Umbilical cord (tissue), 2 donors: ENCODE data around the gene DDAH1. TPM values are rescaled to one million over a fixed set of nuclear protein-coding genes. Genes with fewer than 3 reads are reported as not detected.
A peak's percentile ranks its signal among the peaks of the same experiment; 100 is the strongest.
"Not testable (repeated sequence)": the region's sequence is repeated elsewhere in the genome, so short reads cannot be mapped to it uniquely, and the experiment has no call there.

ENCODE experiments used
- DNase-seq: peaks from one replicate; pipeline ENCODE4 v3.0.0-alpha.2; 2015; ENCODE audit warnings: low spot score
- total RNA-seq: library from RNA; depleted of rRNA; stranded (reverse); fragments of >200 nt; gene quantifications from one replicate; pipeline ENCODE4 v1.2.3, GENCODE V29; 2014; ENCODE audit warnings: low replicate concordance; ENCODE audit not compliant: insufficient read depth

DDAH1 gene
- total RNA-seq, 1 donor from 2014 or later = 57.3 TPM

DNA sequence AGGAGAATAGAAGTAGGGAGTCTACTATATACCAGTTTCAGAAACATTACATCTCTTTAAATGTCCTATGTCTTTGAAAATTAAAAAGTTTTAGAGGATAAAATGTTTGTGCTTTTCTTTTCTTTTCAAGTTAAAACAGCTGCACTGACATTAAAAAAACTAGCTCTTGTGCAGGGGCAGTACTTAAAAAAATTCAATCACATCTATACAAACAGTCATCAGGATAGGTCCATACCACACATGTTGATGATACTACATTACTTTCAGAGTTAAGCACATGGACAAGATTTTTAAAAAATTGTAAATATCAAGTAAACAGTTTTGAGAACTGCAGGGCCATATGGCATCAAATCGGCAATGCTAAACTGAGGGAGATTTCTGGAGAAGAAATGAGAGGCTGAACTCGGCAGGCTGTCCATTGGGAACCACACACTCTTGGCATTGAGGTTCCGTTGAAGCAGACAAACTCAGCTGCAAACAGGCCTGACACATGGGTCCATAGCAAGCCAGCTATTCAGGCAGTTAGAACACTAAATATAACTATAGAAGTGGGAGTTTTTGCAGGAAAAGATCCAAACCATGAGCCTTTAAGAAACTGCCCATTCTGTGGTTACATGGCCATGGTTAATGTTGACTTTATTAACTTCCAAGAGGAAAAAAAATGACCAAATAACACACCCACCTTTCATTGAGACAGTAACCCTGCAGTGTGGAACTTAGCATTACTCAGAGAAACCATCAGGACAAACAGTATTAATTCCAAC lies 104.0 kb downstream of the DDAH1 start:
- no peak for DNase-seq

DNA sequence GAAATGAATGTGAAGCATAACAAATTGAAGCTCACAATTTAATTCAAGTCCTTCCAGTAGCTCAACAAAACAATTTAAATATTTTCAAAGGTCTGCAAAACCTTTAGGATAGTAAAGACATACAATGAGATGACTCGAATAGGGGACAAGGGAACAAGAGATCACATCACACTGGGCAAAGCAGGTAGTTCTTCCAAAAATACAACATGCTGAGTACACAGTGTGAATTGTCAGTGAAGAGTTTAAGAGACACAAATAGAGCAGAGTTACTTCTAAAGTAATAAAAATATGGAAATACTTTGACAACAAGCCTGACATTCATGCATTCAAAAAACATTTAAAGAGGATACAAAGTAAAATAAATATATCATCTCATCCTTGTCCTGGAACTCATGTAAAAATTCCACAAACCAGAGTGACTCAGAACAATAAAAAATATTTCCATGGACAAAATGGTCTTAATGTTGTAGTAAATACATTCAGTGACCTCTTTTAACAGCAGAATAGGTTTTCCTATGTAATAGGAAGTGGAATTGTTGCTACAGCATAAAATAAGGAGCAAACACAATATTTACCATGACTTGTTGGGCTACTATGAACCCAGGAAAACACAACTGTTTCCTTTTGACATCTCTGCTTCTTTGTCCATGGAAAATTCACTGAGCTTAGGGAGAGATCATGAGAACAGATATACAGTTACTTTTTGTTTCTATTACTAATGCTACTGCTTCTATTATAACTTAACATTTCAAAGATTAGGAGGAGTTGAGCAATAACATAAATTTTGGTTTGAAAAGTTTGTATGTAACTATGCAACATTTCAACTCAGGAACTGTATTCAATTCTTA lies 104.9 kb downstream of the DDAH1 start:
- peak; percentile 52 for DNase-seq

DNA sequence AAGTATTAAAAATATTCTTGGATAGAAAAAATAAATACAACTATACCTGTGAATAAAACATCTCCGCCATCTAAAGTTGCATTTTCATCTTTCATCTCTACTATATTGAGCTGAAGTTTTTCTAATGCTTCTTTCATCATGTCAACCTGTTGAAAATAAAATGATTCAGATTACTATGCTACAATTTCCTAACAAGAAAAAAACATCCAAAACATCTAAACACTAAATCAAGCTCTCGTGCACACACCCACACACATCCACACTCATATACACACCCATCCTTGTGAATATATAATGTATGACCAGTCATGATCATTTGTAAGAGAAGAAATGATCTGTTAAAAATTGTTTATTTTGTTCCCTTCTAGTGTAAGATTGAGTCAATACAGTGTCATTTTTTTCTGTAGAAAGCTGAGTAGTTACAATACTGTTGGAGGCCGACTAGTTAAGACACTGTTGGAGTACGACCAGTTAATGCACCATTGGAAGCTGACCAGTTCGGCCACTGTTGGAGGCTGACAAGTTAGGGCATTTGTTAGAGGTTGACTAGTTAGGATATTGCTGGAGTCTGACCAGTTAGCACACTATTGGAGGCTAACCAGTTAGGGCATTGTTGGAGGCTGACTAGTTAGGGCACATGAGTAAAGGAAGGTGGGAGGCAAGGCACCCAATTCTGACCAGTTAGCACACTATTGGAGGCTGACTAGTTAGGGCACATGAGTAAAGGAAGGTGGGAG lies 106.1 kb downstream of the DDAH1 start:
- DNase-seq = no peak

DNA sequence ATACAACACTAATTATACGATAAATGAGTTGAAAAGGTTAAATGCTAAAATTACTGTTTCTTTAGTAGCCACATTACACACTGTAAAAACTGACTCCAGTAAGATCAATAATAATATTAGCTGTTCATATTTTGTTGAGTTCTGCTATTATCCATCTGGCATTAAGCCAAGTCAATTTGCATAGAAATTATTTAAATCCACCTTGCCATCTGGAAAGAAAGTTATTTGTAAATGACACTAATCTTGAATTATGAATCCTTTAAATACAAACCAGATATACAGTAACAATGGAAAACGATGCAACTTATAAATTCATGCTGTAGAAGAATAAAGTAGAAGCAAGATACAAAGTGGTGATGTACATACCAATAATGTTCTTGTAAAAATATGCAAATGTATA lies 107.1 kb downstream of the DDAH1 start:
- no peak for DNase-seq

DNA sequence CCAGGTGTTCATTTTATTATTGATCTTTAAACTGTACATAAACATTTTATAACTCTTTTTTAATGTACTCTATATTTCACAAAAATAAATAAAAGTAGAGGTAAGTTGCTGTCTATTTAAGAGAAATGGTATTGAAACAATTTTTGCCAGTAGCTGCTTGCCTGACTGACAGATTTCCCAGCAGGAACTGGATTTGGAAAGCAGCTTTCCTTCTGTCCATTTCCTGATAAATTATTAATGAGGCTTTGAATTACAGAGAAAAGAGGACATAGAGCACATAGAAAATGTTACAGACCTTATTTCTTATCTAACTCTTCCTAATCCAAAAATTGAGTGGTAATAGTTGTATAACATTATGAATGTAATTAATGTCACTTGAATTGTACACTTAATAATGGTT lies 108.8 kb downstream of the DDAH1 start:
- no peak for DNase-seq

DNA sequence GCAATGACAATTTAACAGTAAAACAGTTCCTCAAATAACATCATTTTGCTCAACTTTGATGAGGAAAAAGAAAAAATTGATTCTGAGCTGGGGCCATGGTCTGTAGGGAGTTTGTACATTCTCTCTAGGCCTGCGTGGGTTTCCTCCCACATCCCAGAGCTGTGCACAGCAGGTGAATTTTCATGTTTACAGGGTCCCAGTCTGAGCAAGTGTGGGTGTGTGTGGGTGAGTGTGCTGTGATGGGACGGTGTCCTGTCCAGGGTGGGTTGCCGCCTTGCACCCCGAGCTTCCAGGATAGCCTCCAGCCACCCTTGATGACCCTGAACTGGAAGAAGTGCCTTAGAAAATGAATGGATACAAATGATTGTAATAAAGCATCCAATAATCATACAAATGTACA lies 112.9 kb downstream of the DDAH1 start:
- DNase-seq = no peak

DNA sequence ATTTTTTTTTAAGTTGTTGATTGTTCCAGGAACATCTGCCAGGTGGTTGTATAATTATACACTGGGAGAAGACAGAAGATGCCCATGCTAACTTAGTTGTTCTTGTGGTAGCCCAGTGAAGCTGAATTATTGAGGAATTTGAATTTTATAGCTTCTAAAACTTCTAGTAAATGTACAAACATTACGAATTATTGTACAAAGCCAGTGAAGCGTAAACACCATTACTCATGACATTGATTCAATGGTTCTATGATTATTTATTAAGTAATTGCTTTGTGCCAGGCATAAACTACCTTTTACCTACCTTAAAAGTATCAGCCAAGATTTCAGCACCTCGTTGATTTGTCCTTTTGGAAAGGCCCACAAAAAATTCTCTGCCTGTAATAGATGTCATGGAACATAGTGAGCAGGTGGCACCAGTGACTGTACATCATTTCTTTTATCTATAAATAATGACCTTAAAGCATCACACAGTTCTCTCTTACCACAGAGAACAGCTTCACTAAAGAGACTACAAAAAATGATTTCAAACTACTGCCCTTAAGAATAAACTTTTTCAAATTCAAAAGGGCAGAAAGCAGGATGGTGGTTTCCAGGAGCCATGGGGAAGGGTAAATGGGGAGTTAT lies 113.6 kb downstream of the DDAH1 start:
- no peak for DNase-seq

DNA sequence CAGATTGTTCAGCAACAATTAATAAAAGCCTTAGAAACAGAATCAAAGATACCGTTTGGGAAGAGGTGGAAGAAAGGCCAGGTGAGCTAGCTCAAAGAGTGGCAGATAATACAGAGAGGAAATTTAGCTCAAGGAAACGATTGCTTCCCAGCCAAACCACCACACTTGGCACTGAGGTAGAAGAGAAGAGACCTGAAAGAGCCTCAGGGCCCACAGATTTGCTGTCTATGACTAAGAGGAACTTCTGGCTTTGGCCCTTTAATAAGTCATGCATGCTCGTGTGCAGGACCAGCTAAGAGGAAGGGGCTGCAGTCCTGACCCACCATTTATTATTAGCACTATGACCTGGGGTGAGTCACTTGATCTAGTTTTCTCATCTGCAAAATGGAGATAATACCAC lies 115.7 kb downstream of the DDAH1 start:
- no peak for DNase-seq

DNA sequence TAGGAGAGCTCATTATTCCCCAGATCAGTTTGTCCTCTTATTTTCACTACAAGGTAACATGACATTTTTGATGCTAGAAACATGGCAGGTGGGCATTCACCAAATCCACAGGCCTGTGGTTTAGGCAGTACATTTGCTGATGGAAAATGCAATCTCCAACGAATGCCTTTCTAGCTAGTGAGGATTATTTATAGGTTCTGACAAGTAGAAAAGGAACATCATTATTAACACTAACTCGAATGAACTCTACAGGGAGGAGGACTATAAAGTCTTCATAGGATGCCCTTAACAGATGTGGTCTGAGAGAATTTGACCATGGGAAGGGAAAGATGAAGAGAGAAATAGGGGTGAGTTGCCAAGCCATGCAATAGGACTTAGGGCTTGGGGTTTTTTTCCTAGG lies 117.1 kb downstream of the DDAH1 start:
- no peak for DNase-seq

DNA sequence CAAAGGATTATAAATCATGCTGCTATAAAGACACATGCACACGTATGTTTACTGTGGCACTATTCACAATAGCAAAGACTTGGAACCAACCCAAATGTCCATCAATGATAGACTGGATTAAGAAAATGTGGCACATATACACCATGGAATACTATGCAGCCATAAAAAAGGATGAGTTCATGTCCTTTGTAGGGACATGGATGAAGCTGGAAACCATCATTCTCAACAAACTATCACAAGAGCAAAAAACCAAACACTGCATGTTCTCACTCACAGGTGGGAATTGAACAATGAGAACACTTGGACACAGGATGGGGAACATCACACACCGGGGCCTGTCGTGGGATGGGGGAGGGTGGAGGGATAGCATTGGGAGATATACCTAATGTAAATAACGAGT lies 117.7 kb downstream of the DDAH1 start:
- DNase-seq = not testable (repeated sequence)

DNA sequence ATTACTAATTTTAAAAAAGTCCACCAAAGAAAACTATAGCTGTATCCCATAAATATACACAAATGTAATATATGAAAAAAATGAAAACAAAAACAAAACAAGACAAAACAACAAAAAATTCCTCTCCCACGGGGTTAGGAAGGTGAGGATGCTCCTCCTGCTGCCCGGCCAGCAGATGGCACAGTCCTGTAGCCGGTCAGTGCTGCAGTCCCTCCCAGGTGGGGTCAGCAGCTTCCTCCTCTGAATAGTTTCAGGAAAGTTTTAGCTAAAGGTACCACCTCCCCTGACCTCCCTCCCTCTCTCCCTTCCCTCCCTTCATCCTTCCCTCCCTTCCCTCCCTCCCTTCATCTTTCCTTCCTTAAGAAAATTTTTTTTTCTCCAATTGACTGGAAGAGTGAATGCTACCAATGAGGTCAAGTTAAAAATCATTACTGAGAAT lies 120.7 kb downstream of the DDAH1 start:
- DNase-seq = no peak

DNA sequence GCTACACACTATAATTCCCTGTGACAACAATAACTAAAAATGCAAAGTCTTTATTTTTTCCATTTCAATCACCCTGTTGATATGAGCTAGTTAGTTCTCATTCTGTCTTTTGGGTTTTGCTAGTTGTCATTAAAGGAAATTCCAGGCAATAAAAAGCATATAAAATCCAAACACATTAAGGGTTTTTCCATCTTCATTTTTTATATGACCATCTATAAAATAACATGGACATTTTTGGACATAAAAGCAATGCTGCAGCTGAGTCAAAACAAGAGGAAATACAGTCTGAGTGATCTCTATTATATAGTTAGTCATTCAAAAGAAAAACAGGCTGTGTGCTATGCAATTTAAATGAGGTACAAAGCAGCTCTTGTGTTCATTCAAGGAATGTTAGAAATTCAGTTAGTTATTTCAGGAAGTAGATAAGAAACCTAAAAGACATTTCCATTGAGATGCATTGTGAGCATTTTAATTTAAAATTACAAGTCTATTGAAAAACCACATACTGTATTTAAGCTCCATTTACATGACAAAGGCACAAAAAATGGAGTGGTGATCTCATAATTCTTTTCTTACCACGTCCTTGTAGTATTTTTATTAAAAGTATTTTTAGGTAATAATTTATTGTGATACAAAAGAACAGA lies 121.2 kb downstream of the DDAH1 start:
- peak; percentile 51 for DNase-seq

DNA sequence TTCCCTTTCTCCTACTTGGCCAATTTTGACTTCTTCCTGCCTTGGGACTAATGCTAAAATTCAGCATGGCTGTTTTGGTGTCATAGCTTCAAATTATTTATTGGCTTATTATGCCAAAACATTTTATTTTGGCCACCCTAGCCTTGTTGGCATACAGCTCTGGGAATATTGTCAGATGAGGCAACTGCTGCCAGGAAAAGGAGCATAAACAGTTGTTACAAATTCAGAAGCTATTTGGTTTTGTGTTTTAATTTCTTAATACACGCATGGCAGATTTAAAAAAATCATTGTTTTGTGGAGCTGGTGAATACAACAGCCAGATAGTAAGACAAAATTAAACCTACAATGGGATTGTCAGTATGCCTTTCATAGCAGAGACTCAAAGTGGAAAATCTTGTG lies 121.7 kb downstream of the DDAH1 start:
- no peak for DNase-seq

DNA sequence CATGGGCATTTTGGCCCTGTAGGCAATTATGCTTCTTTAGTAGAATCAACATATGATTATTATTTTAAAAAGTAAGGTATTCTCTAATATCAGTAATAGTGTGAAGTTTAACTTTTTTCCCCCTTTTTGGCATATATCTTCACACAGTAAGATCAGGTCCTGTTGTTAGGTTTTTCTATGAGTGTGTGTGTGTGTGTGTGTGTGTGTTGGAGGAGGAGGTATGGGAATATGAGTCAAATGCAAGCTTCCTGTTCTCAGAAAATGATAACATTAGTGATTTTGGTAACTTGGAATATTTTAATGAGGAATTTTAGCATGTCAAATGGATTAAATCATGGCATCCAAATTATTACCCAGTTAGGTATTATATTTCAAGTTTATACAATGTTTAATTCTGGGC lies 122.8 kb downstream of the DDAH1 start:
- DNase-seq = no peak

DNA sequence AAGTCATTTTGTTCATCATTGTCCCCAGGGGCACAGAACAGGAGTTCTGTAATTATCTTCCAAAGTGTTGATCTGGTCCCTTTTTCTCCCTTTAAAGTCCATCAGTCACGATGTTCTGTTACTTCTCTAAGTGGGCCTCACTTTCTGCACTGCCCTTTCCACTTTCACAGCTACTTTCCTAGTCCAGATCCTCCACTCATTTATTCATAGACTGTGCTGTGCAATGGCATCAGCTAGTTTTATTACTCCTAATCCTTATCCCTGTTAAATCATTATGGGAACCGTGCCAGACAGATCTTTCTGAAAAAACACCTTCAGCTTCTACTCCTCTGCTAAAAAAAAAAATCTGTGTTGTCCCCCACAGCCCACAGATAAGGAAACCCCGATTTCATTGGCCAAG lies 124.5 kb downstream of the DDAH1 start:
- DNase-seq = no peak

DNA sequence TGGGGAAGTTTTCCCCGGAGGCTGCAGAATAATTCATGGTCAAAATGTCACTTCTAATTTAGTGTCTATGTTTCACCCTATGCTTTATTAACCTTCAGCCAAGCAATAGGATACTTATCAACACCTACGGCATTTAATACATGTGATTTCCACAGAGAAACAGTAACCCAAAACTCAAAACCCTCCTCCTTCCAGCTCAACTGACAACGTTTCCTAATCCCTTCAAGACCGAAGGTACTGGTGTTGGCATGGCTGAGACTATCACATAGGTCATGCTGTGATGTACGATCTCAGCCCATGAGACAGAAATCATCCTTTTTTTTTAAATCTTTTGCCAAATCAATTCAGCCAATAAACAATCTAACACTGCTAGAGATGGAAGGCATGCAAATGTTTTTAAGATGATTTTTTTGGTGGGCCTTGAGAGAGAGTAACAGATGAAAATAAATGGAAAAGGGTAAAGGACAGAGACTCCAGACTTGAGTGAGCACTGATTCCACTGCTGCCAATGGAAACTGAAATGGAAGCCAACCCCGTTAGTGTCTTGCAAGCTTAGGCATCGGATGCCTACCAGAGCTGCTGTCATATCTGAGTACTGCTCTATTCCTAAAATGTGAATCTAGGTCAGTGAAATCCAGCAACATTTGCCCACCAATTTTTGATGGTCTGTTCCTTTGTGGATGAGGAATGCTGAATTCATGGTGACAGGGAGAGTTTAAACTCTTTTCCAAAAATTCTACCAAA lies 125.1 kb downstream of the DDAH1 start:
- DNase-seq = no peak

DNA sequence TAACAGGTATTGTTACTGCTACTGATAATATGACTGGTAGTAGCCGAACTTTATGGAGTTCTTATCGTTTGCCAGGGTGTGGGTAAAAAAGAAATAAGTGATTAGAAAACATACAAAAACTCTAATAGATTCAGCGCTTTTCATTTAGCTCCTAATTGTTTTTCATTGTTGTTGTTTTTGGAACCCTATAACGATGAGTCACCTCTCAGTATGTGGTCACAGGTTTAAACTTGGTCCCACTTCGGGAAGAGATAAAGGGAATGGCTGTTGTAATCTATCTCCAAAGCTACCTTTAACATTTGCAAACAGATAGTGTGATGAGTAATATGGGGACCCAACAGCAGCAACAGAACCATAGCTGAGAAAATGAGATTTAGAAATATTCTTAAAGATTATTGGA lies 125.9 kb downstream of the DDAH1 start:
- DNase-seq = no peak

DNA sequence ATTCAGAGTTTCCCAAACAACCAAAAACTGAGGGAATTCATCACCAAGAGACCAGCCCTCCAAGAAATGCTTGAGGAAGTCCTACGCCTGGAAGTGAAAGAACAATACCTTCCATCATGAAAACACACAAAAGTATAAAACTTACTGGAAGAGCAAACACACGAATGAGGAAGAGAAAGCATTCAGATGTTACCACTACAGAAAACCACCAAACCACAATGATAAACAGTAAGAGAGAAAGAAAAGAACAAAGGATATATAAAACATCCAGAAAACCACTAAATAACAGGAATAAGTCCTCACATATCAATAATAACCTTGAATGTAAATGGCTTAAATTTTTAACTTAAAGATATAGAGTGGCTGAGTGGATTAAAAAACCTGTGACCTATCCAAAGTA lies 130.0 kb downstream of the DDAH1 start:
- no peak for DNase-seq

DNA sequence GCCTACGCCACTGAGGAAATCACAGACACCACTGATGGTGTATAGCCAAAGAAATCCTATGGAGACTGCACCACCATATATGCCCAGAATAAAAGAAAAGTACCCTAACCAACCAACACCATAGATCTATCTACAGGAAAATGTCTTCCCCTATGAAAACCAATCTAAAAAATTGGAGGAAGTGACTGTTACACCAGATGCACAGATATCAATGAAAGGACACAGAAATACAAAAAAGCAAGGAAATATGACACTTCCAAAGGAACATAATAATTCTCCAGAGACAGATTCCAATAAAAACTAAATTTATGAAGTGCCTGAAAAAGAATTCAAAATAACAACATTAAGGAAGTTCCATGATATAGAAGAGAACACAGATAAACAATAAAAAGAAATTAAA lies 131.8 kb downstream of the DDAH1 start:
- no peak for DNase-seq

DNA sequence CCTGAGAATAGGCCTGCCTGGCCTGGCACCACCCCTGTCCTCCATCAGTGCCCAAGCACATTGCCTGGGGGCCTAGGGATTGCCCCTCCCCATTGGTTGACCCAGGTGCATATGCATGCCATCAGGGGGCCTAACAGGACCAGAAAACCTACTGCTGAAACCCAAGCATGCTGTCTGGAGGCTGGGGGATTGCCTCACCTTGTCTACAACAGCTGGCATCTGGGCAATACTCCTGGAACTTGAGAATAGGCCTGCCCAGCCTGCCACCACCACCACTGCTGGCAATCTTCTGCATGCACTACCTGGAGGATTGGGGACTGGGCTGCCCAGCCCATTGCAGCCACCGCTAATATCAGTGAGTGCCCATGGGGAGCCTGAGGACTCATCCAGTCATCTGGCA lies 132.4 kb downstream of the DDAH1 start:
- no peak for DNase-seq
